Measurements from ENCODE around the gene RANBP10. TPM values are rescaled to one million over a fixed set of nuclear protein-coding genes. Genes with fewer than 3 reads are reported as not detected.
"Not testable (repeated sequence)": the region's sequence is repeated elsewhere in the genome, so short reads cannot be mapped to it uniquely, and the experiment has no call there.

Gene RANBP10
- 10 to 100 TPM; 16.9 to 20.5 TPM for total RNA-seq
- long read RNA-seq, full-length matches to known transcripts, result 1 of 14 reads
- long read RNA-seq, partial matches to known transcripts, result 3 of 14 reads
- long read RNA-seq, other reads (novel, unspliced or antisense), result 10 of 14 reads

- intact Hi-C loops (cut with DNase I, micrococcal nuclease), result loop anchor here in 1 of 2 donors (10.0 kb wide), 1 partner anchor 132 kb away; no protein-coding TSS in a partner anchor
- DNase-seq (peak; percentile 95 to 98), ATAC-seq (peak; percentile 93)
These were observed at the start of gene RANBP10, which contains the start of gene TSNAXIP1 for GRCh38 chr16:67806428-67807147. Gene RANBP10 (minus strand): TSS chr16:67806560. CDS start chr16:67806536, 24 bp downstream. Gene TSNAXIP1 (plus strand): TSS chr16:67806889. CDS start chr16:67807150, 261 bp downstream.

GRCh38 chr16:67855789-67856188 lies 49.4 kb upstream of the RANBP10 start:
- intact Hi-C loops (cut with DNase I, micrococcal nuclease), result no loop called here
- no peak for DNase-seq
- no peak for ATAC-seq

GRCh38 chr16:67853670-67854069 lies 47.3 kb upstream of the RANBP10 start:
- no peak for ATAC-seq
- intact Hi-C loops (cut with DNase I, micrococcal nuclease), result no loop called here
- no peak for DNase-seq

GRCh38 chr16:67848118-67848517 lies 41.8 kb upstream of the RANBP10 start:
- DNase-seq (no peak), ATAC-seq (no peak)
- intact Hi-C loops (cut with DNase I, micrococcal nuclease), result no loop called here

GRCh38 chr16:67847064-67847861 lies 40.9 kb upstream of the RANBP10 start, which contains the start of gene CENPT:
Gene CENPT (minus strand): TSS chr16:67847693. CDS start chr16:67833859, 13,834 bp downstream.
- peak; percentile 64 for ATAC-seq
- intact Hi-C loops (cut with DNase I, micrococcal nuclease), result no loop called here

GRCh38 chr16:67846320-67847063 lies 40.1 kb upstream of the RANBP10 start, which contains the start of gene NUTF2:
Gene NUTF2 (plus strand): TSS chr16:67846933. CDS start chr16:67865131, 18,198 bp downstream.
- intact Hi-C loops (cut with DNase I, micrococcal nuclease), result no loop called here
- DNase-seq (peak; percentile 96 to 97), ATAC-seq (peak; percentile 76)

More at GRCh38 chr16:67847064-67847861, 40.9 kb upstream of the RANBP10 start, which contains the start of gene CENPT:
- peak; percentile 59 to 74 for DNase-seq

- no peak for ATAC-seq
- intact Hi-C loops (cut with DNase I, micrococcal nuclease), result no loop called here
- DNase-seq, result no peak
These were observed 39.6 kb upstream of the RANBP10 start for GRCh38 chr16:67846063-67846319.

GRCh38 chr16:67845291-67846062 lies 39.1 kb upstream of the RANBP10 start:
- DNase-seq, result no peak
- no peak for ATAC-seq
- intact Hi-C loops (cut with DNase I, micrococcal nuclease), result no loop called here

- no peak for ATAC-seq
- no peak for DNase-seq
- intact Hi-C loops (cut with DNase I, micrococcal nuclease), result no loop called here
These were observed 38.1 kb upstream of the RANBP10 start for GRCh38 chr16:67844497-67844896.

- DNase-seq (peak in 1 of 2 donors; percentile 42), ATAC-seq (no peak)
These were observed 37.0 kb upstream of the RANBP10 start for GRCh38 chr16:67843343-67843765.

GRCh38 chr16:67842509-67843342 lies 36.4 kb upstream of the RANBP10 start:
- DNase-seq (peak; percentile 44 to 70), ATAC-seq (peak; percentile 28)
- intact Hi-C loops (cut with DNase I, micrococcal nuclease), result no loop called here

More at GRCh38 chr16:67843343-67843765, 37.0 kb upstream of the RANBP10 start:
- intact Hi-C loops (cut with DNase I, micrococcal nuclease), result no loop called here

- intact Hi-C loops (cut with DNase I, micrococcal nuclease), result no loop called here
- DNase-seq (peak; percentile 90 to 96), ATAC-seq (peak; percentile 70)
These were observed 35.6 kb upstream of the RANBP10 start, which contains the start of gene THAP11 for GRCh38 chr16:67841816-67842508. Gene THAP11 (plus strand): TSS chr16:67842320. CDS start chr16:67842555, 235 bp downstream.

- intact Hi-C loops (cut with DNase I, micrococcal nuclease), result no loop called here
- peak; percentile 0 for ATAC-seq
- no peak for DNase-seq
These were observed 34.9 kb upstream of the RANBP10 start for GRCh38 chr16:67841198-67841815.

- intact Hi-C loops (cut with DNase I, micrococcal nuclease), result no loop called here
- no peak for ATAC-seq
- no peak for DNase-seq
These were observed 31.5 kb upstream of the RANBP10 start for GRCh38 chr16:67837811-67838210.

GRCh38 chr16:67837190-67837589 lies 30.8 kb upstream of the RANBP10 start:
- ATAC-seq; DNase-seq; intact Hi-C loops (cut with DNase I, micrococcal nuclease): not testable (repeated sequence)

GRCh38 chr16:67834242-67834614 lies 27.9 kb upstream of the RANBP10 start:
- DNase-seq (no peak), ATAC-seq (no peak)
- intact Hi-C loops (cut with DNase I, micrococcal nuclease), result no loop called here
